Measurements from ENCODE around the gene SPOUT1. TPM values are rescaled to one million over a fixed set of nuclear protein-coding genes. Genes with fewer than 3 reads are reported as not detected.
"Not testable (repeated sequence)": the region's sequence is repeated elsewhere in the genome, so short reads cannot be mapped to it uniquely, and the experiment has no call there.

The SPOUT1 gene
- total RNA-seq (ENCODE audit: unreplicated experiment), result 62.1 TPM
- long read RNA-seq, full-length matches to known transcripts, result 32 of 44 reads
- long read RNA-seq, partial matches to known transcripts, result 3 of 44 reads
- long read RNA-seq, other reads (novel, unspliced or antisense), result 9 of 44 reads

- peak; percentile 92 for DNase-seq (ENCODE audit: low spot score)
- peaks cover 10% of the 10 kb centered on the region for H3K4me1 Mint-ChIP-seq (ENCODE audit: unreplicated experiment)
- no peaks in the 10 kb centered on the region for H3K9me3 Mint-ChIP-seq (ENCODE audit: unreplicated experiment)
- TF ChIP-seq CTCF (IDR thresholded peaks at IDR 0.05; ENCODE audit: unreplicated experiment), result no peak
- peak within 1 kb of the TSS; percentile 78 for H3K27ac Mint-ChIP-seq (ENCODE audit: unreplicated experiment)
- H3K4me3 Mint-ChIP-seq (ENCODE audit: unreplicated experiment), result peak within 1 kb of the TSS; percentile 95
- H3K36me3 Mint-ChIP-seq (ENCODE audit: low read depth, unreplicated experiment), result peaks cover 19% of the 10 kb centered on the region
- peaks cover 11% of the 10 kb centered on the region for H3K27me3 Mint-ChIP-seq (ENCODE audit: unreplicated experiment)
Measured at GRCh38 chr9:128829477-128830251, at the start of gene SPOUT1. SPOUT1 (minus strand) TSS chr9:128829794; CDS start chr9:128829780, 14 bp downstream.

- H3K9me3 Mint-ChIP-seq (ENCODE audit: unreplicated experiment), result no peaks in the 10 kb centered on the region
- H3K36me3 Mint-ChIP-seq (ENCODE audit: low read depth, unreplicated experiment), result no peaks in the 10 kb centered on the region
- no peak overlapping the region for H3K27ac Mint-ChIP-seq (ENCODE audit: unreplicated experiment)
- no peak for TF ChIP-seq CTCF (IDR thresholded peaks at IDR 0.05; ENCODE audit: unreplicated experiment)
- peaks cover 4% of the 10 kb centered on the region for H3K27me3 Mint-ChIP-seq (ENCODE audit: unreplicated experiment)
- no peak for DNase-seq (ENCODE audit: low spot score)
- peaks cover 16% of the 10 kb centered on the region for H3K4me1 Mint-ChIP-seq (ENCODE audit: unreplicated experiment)
- H3K4me3 Mint-ChIP-seq (ENCODE audit: unreplicated experiment), result no peak overlapping the region
Measured at GRCh38 chr9:128877852-128878251, 48.3 kb upstream of the SPOUT1 start.

GRCh38 chr9:128870941-128871265 is 41.3 kb upstream of the SPOUT1 start:
- not testable (repeated sequence) for H3K4me3 Mint-ChIP-seq (ENCODE audit: unreplicated experiment); H3K9me3 Mint-ChIP-seq (ENCODE audit: unreplicated experiment); H3K27ac Mint-ChIP-seq (ENCODE audit: unreplicated experiment); H3K4me1 Mint-ChIP-seq (ENCODE audit: unreplicated experiment); DNase-seq (ENCODE audit: low spot score); H3K27me3 Mint-ChIP-seq (ENCODE audit: unreplicated experiment); H3K36me3 Mint-ChIP-seq (ENCODE audit: low read depth, unreplicated experiment)

GRCh38 chr9:128870128-128870940 is 40.7 kb upstream of the SPOUT1 start:
- DNase-seq (ENCODE audit: low spot score), result no peak
- Mint-ChIP-seq H3K4me1 (ENCODE audit: unreplicated experiment) (peaks cover 3% of the 10 kb centered on the region), H3K27ac (ENCODE audit: unreplicated experiment) (no peak overlapping the region), H3K9me3 (ENCODE audit: unreplicated experiment) (no peaks in the 10 kb centered on the region), H3K27me3 (ENCODE audit: unreplicated experiment) (no peaks in the 10 kb centered on the region), H3K36me3 (ENCODE audit: low read depth, unreplicated experiment) (no peaks in the 10 kb centered on the region), H3K4me3 (ENCODE audit: unreplicated experiment) (no peak overlapping the region)
- TF ChIP-seq CTCF (IDR thresholded peaks at IDR 0.05; ENCODE audit: unreplicated experiment), result no peak

GRCh38 chr9:128863647-128864046 is 34.1 kb upstream of the SPOUT1 start:
- no peak overlapping the region for H3K27ac Mint-ChIP-seq (ENCODE audit: unreplicated experiment)
- no peaks in the 10 kb centered on the region for H3K36me3 Mint-ChIP-seq (ENCODE audit: low read depth, unreplicated experiment)
- peaks cover 3% of the 10 kb centered on the region for H3K27me3 Mint-ChIP-seq (ENCODE audit: unreplicated experiment)
- peak; percentile 99 for TF ChIP-seq CTCF (IDR thresholded peaks at IDR 0.05; ENCODE audit: unreplicated experiment)
- no peak overlapping the region for H3K4me3 Mint-ChIP-seq (ENCODE audit: unreplicated experiment)
- peak; percentile 90 for DNase-seq (ENCODE audit: low spot score)
- no peaks in the 10 kb centered on the region for H3K4me1 Mint-ChIP-seq (ENCODE audit: unreplicated experiment)
- H3K9me3 Mint-ChIP-seq (ENCODE audit: unreplicated experiment), result no peaks in the 10 kb centered on the region

Measured in endothelial cell (in vitro differentiated cells).